ENCODE data around the gene B4GALT2. TPM values are rescaled to one million over a fixed set of nuclear protein-coding genes. Genes with fewer than 3 reads are reported as not detected.

B4GALT2 gene
- total RNA-seq, 2 donors from 2014 or later: 62.7 to 72.7 TPM

DNA sequence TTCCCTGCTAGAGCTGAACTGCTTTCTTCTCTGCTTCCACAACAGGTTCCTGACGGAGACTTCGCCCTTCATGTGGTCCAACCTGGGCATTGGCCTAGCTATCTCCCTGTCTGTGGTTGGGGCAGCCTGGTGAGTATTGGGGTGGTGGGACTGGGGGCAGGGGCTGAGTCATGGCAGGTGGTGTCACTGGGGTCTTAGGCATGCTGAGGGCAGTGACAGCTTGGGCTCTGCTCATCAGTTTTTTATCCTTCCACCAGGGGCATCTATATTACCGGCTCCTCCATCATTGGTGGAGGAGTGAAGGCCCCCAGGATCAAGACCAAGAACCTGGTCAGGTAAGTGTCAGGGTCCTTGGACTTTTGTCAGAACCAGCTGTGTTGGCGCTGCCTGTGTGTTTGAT is 3.0 kb upstream of the B4GALT2 start:
- no peak overlapping the region for H3K27ac ChIP-seq (ENCODE audit: low read depth, low read length)
- H3K9ac ChIP-seq (ENCODE audit: extremely low read depth, low read length, poor library complexity, severe bottlenecking): peak overlapping the region; percentile 81
- no peaks in the 10 kb centered on the region for H3K9me3 Mint-ChIP-seq
- WGBS, 2 experiments (ENCODE audit: insufficient coverage in 1 of 2, insufficient read length in 1 of 2): 78 to 91% methylated on average over 2 to 4 of the region's 4 CpGs
- peak overlapping the region; percentile 72 for H3K4me3 Mint-ChIP-seq
- TF ChIP-seq, protein P1, sequence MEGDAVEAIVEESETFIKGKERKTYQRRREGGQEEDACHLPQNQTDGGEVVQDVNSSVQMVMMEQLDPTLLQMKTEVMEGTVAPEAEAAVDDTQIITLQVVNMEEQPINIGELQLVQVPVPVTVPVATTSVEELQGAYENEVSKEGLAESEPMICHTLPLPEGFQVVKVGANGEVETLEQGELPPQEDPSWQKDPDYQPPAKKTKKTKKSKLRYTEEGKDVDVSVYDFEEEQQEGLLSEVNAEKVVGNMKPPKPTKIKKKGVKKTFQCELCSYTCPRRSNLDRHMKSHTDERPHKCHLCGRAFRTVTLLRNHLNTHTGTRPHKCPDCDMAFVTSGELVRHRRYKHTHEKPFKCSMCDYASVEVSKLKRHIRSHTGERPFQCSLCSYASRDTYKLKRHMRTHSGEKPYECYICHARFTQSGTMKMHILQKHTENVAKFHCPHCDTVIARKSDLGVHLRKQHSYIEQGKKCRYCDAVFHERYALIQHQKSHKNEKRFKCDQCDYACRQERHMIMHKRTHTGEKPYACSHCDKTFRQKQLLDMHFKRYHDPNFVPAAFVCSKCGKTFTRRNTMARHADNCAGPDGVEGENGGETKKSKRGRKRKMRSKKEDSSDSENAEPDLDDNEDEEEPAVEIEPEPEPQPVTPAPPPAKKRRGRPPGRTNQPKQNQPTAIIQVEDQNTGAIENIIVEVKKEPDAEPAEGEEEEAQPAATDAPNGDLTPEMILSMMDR (conservative IDR thresholded peaks at IDR 0.05): peak; percentile 36
- peaks cover 7% of the 10 kb centered on the region for H3K4me1 ChIP-seq (ENCODE audit: control insufficient read depth, insufficient read depth, low read length)
- peaks cover 29% of the 10 kb centered on the region for H3K4me1 Mint-ChIP-seq
- no peaks in the 10 kb centered on the region for H3K9me3 ChIP-seq (ENCODE audit: control insufficient read depth, low read length)
- peaks cover 39% of the 10 kb centered on the region for H3K36me3 ChIP-seq (ENCODE audit: control insufficient read depth, insufficient read depth, low read length)
- DNase-seq: no peak
- H3K36me3 Mint-ChIP-seq (ENCODE audit: low read depth): peaks cover 35% of the 10 kb centered on the region
- no peaks in the 10 kb centered on the region for H3K27me3 ChIP-seq (ENCODE audit: control insufficient read depth, insufficient read depth, low read length, poor library complexity, severe bottlenecking)
- H3K4me3 ChIP-seq (ENCODE audit: low read length): peak overlapping the region; percentile 90
- peak overlapping the region; percentile 93 for H3K27ac Mint-ChIP-seq
- no peaks in the 10 kb centered on the region for H3K27me3 Mint-ChIP-seq (ENCODE audit: insufficient read depth)

DNA sequence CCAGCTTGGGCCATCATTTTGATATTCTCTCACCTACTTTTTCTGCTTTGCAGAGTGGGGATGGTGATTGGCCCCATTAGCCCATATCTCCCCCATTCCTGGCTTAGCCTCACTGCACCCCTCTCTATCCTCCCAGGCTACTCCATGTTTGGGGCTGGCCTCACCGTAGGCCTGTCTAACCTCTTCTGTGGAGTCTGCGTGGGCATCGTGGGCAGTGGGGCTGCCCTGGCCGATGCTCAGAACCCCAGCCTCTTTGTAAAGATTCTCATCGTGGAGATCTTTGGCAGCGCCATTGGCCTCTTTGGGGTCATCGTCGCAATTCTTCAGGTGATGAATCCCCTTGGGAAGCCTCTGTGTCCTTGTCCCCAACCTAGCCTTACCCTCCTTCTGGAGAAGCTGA is 2.1 kb upstream of the B4GALT2 start:
- peaks cover 36% of the 10 kb centered on the region for H3K36me3 Mint-ChIP-seq (ENCODE audit: low read depth)
- Histone ChIP-seq H3K27ac (ENCODE audit: low read depth, low read length) (no peak overlapping the region), H3K4me3 (ENCODE audit: low read length) (peak overlapping the region; percentile 53), H3K36me3 (ENCODE audit: control insufficient read depth, insufficient read depth, low read length) (peaks cover 36% of the 10 kb centered on the region), H3K9me3 (ENCODE audit: control insufficient read depth, low read length) (no peaks in the 10 kb centered on the region), H3K4me1 (ENCODE audit: control insufficient read depth, insufficient read depth, low read length) (peaks cover 7% of the 10 kb centered on the region), H3K27me3 (ENCODE audit: control insufficient read depth, insufficient read depth, low read length, poor library complexity, severe bottlenecking) (no peaks in the 10 kb centered on the region), H3K9ac (ENCODE audit: extremely low read depth, low read length, poor library complexity, severe bottlenecking) (no peak overlapping the region)
- H3K4me3 Mint-ChIP-seq: peak overlapping the region; percentile 72
- H3K27ac Mint-ChIP-seq: no peak overlapping the region
- no peak for DNase-seq
- WGBS, 2 experiments (ENCODE audit: insufficient coverage in 1 of 2, insufficient read length in 1 of 2): 92 to 95% methylated on average over 8 of the region's 8 CpGs
- peaks cover 29% of the 10 kb centered on the region for H3K4me1 Mint-ChIP-seq
- TF ChIP-seq, protein P1 (conservative IDR thresholded peaks at IDR 0.05): no peak
- no peaks in the 10 kb centered on the region for H3K9me3 Mint-ChIP-seq
- H3K27me3 Mint-ChIP-seq (ENCODE audit: insufficient read depth): no peaks in the 10 kb centered on the region

DNA sequence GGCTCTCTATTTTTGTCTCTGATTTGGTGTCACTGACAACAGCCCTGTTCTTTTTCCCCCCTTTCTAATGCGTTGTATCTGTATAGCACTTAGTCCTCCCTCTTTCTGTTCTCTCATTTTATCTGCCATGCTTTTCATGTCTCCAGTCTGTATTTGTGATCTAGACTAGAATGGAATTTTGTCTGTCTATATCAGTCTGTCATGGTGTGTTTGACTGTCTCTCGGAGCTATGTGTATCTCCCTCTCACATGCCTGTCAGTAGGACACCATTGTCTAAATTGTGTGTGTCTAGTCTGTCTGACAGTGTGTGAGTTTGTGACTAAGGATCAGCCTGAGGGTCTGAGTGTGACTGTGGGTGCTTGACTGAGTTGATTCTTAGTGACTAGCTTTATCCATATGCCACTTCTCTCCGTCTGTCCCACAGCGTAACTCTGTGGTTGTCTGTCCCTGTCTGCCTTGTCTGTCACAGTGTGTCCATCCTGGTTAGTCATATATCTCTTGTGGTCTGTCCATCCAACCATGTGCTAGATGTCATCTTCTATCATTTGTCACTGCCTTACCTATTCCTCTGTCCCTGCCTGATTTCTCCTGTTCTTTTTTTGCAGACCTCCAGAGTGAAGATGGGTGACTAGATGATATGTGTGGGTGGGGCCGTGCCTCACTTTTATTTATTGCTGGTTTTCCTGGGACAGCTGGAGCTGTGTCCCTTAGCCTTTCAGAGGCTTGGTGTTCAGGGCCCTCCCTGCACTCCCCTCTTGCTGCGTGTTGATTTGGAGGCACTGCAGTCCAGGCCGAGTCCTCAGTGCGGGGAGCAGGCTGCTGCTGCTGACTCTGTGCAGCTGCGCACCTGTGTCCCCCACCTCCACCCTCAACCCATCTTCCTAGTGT is 1.4 kb upstream of the B4GALT2 start:
- Histone ChIP-seq H3K4me1 (ENCODE audit: control insufficient read depth, insufficient read depth, low read length) (peaks cover 7% of the 10 kb centered on the region), H3K9ac (ENCODE audit: extremely low read depth, low read length, poor library complexity, severe bottlenecking) (no peak overlapping the region), H3K27ac (ENCODE audit: low read depth, low read length) (no peak overlapping the region), H3K27me3 (ENCODE audit: control insufficient read depth, insufficient read depth, low read length, poor library complexity, severe bottlenecking) (no peaks in the 10 kb centered on the region), H3K36me3 (ENCODE audit: control insufficient read depth, insufficient read depth, low read length) (peaks cover 29% of the 10 kb centered on the region), H3K9me3 (ENCODE audit: control insufficient read depth, low read length) (no peaks in the 10 kb centered on the region), H3K4me3 (ENCODE audit: low read length) (peak overlapping the region; percentile 53)
- Mint-ChIP-seq H3K27me3 (ENCODE audit: insufficient read depth) (no peaks in the 10 kb centered on the region), H3K36me3 (ENCODE audit: low read depth) (peaks cover 32% of the 10 kb centered on the region), H3K27ac (no peak overlapping the region), H3K4me3 (peak overlapping the region; percentile 72), H3K9me3 (no peaks in the 10 kb centered on the region), H3K4me1 (peaks cover 29% of the 10 kb centered on the region)
- no peak for DNase-seq
- TF ChIP-seq, protein P1 (conservative IDR thresholded peaks at IDR 0.05): no peak
- WGBS, 2 experiments (ENCODE audit: insufficient coverage in 1 of 2, insufficient read length in 1 of 2): 90 to 93% methylated on average over 4 to 9 of the region's 9 CpGs

Data from endodermal cell (in vitro differentiated cells).